Measurements from ENCODE around the gene CACNG1.
"Not testable (repeated sequence)": the region's sequence is repeated elsewhere in the genome, so short reads cannot be mapped to it uniquely, and the experiment has no call there.

DNA sequence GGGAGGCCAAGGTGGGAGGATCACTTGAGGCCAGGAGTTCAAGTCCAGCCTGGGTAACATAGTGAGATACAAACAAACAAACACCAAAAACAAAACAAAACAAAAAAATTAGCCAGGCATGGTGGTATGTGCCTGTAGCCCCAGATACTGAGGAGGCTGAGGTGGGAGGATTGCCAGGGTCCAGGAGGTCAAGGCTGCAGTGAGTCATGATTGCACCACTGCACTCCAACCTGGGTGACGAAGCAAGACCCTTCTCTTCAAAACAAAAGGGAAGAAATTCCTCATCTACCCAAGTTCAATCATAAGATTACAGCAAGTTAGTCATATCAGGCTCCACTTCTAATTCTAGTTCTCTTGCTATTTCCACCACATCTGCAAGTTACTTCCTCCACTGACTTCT is 50.9 kb downstream of the CACNG1 start:
- not testable (repeated sequence) for TF ChIP-seq POLR2A (IDR thresholded peaks at IDR 0.05)
- TF ChIP-seq, protein P1, sequence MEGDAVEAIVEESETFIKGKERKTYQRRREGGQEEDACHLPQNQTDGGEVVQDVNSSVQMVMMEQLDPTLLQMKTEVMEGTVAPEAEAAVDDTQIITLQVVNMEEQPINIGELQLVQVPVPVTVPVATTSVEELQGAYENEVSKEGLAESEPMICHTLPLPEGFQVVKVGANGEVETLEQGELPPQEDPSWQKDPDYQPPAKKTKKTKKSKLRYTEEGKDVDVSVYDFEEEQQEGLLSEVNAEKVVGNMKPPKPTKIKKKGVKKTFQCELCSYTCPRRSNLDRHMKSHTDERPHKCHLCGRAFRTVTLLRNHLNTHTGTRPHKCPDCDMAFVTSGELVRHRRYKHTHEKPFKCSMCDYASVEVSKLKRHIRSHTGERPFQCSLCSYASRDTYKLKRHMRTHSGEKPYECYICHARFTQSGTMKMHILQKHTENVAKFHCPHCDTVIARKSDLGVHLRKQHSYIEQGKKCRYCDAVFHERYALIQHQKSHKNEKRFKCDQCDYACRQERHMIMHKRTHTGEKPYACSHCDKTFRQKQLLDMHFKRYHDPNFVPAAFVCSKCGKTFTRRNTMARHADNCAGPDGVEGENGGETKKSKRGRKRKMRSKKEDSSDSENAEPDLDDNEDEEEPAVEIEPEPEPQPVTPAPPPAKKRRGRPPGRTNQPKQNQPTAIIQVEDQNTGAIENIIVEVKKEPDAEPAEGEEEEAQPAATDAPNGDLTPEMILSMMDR (IDR thresholded peaks at IDR 0.05), result not testable (repeated sequence)
